GM21367 (cell line): ENCODE results near the gene CMTM1.

Experiments
- ATAC-seq: cut with Tn5 transposase; IDR thresholded peaks from one replicate; pipeline ENCODE4 v1.9.1; 2021; ENCODE audit not compliant: unreplicated experiment

CMTM1 gene, protein sequence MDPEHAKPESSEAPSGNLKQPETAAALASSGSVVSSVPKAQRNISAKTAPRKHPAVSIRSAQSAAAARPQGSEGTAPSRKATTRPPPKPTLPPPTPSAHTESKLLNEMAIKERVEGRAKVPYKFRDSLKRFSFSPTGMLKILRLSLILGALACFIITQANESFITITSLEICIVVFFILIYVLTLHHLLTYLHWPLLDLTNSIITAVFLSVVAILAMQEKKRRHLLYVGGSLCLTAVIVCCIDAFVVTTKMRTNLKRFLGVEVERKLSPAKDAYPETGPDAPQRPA

DNA sequence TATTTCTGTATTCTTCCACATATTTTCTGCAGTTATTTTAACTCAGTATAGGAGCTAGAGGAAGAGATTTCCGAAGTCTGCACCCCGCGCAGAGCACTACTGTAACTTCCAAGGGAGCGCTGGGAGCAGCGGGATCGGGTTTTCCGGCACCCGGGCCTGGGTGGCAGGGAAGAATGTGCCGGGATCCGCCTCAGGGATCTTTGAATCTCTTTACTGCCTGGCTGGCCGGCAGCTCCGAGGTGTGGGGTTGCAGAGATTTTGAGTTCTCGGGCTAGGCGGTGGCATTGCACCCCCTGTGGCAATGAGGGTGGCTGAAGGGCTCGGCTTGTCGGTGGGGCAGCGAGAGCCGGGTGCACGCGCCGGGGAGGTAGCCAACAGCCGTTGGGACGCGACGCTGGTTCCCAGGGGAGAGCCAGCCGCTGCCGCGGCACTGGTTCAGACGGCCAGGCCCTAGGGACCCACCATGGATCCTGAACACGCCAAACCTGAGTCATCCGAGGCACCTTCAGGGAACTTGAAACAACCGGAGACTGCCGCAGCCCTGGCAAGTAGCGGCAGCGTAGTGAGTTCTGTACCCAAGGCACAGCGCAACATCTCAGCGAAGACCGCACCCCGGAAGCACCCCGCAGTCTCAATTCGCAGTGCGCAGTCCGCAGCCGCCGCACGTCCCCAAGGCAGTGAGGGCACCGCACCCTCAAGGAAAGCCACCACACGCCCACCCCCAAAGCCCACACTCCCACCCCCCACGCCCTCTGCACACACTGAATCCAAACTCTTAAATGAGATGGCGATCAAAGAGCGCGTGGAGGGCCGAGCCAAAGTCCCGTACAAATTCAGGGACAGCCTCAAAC lies at the start of gene CMTM1:
CMTM1 (plus strand) TSS at position 389 of the 851 bp plus-strand sequence; CDS start at position 464, 75 bp downstream.
- no peak for ATAC-seq

DNA sequence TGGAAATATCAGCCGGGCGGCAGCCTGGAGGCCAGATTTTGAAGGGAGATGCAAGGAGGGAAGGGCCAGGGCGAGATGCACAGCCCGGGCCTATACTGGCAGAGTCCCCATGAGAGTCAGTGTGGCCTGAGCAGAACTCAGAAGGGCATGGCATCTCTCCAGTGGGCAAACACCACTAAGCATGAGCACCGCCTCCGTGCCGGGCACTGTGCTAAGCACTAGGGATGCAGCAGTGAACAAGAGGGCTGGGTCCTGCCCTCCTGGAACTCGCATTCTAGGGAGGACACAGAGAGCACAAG lies 49.8 kb upstream of the CMTM1 start:
- ATAC-seq: no peak

DNA sequence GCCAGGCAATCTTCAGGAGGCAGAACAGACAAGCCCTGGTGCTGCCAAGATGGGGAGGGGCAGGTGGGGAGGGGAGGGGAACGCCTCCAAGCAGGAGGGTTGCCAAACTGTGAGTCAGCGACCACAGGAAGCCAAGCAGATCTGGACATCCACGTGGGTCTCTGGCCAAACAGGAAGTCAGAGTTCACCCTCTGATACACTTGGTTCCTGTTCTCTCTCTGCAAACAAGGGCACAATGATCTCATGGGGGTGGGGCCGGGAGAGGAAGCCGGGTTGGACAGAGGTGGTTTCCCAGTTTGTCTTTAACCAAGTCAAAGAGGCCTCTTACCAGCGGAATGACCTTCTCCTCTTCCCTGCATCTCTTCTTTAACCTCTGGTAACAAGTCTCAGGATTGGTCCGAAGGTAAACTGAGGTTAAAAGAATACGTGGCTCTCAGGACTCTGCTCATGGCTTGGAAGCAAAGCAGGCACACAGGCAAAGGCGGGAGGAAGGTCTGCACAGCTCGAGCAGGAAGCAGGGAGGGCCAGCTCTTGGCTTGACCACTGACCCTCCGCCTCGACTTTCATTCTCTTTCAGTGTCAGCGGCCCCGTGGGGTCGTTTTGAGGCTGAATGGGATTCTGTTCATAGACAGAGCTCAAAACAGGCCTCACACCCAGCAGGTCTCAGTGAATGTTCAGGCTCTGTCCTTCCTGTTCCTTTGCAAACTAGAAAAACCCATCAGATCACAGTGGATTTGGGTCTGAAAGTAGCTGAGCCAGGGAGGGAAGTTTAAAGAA lies 49.2 kb upstream of the CMTM1 start:
- peak; percentile 93 for ATAC-seq

DNA sequence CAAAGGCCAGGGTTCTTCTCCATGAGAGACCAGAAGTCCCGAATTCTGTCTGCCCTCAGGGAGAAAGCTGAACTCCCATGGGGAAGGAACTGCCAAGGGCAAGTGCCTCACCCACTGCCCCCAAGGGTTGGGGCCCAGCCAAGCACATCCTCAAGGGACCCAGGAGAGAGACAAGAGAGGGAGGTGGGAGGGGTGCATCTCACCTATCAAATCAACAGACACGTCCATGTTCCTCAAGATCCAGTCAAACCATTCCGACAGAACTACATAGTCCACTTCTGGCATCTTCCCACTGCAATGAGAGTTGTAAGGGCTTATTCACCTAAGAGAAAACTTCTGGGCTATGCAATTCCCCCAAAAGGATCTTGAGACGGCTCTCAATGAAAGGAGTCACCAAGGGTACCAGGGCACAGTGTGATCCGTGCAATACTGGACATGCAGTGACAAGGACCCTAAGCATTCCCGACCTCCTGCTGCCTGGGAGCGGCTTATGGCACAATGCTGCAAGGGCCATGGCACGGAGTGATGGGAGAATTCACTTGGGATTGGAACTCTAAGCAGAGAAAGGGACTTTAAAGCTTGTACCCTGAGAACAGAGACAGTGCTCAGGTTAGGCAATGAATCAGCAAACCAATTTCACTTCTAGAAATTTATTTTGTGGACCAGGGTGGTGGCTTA lies 48.5 kb upstream of the CMTM1 start:
- ATAC-seq: no peak

DNA sequence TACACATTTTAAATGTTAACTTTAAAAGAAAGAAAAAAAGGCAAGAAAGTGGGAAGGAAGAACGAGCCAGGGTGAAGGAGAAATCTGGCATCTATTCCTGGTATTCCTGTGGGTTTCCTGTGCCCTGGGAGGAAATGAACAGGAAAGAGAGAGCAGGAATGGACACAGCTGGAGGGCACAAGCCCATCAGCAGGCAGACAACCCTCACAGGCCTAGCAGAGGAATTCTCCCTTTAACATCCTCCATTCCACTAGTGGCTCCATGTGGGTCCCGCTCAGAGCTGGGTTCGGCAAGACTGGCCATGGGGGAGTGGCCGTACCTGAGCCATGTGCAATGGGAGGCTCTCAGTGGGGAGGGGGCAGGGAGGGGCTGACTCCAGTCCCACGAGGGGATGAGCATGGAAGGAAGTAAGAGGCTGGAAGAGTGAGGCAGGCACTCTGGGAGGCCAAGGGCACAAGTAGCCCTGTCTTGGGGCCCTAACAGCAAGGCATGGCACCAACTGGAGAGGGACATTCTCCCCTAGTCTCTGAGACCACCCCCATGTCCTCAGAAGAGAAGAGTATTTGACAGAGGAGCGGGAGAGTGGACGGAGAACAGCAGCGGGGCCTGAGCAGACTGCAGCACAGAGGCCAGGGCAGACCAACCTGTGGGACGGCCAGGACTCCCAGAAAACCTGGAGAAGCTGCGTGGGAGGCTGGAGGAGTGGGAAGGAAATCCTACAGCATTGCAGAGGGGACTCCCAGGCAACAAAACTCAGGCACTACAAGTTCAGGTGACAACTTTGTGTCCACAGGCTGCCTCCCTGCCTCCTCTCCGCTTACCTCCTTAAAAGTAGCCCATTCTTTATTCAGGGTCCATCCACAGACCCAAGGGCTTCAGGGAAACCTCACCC lies 46.5 kb upstream of the CMTM1 start:
- ATAC-seq: no peak

DNA sequence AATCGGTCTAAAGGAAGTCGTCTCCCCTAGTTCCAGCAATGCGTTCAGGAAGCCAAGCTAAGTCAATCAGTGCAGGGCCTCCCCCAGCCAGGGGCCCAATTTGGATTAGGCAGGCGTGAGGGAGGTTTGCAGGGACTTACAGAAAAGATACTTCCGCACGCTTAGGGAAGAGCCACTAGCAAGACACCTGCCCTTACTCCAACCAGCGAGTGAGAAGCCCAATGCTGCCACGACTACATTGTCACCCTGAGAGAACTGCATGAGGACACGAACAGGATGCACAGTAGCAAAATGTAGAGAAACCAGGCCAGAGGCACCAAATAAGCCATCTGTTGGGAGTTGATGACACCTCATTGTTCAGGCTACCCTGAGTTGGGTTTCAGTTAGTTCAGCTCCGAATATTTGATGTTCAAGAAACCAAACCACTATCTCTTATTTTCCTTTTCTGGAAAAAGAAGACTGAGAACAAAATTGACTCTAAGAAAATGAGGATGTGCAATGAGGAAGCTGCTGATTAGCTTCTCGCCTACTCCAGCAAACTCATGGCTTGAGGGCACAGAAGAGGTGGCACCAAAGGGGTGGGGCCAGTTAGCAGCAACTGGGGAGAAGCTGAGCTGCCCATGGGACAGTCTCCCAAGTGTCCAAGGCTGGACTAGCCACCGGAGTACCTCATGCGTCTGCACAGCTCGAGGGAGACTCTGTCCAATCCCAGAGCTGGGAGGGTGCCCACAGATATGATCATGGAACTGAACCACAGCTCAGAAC lies 45.7 kb upstream of the CMTM1 start:
- ATAC-seq: no peak

DNA sequence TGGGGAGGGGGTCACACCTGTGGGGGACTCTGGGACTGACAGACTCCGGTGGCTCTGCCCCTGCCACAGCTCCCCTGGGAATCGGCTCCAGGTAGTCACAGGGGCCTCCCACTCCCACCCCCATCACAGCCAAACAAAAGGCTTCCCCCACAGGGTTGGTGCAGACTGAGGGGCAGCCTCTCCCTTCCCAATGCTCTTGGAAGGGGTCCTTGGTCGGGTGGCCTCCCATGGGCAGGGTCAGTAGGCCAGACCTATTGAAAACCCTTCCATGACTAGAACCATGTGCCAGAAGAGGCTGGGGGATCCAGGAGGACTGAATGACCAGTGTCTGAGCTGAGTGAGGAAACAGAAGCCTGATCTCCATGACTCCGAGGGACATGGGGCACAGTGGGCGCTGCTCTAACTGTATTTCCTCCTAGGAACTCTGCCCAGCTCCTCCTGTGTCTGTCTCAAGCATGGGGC lies 45.0 kb upstream of the CMTM1 start:
- no peak for ATAC-seq

DNA sequence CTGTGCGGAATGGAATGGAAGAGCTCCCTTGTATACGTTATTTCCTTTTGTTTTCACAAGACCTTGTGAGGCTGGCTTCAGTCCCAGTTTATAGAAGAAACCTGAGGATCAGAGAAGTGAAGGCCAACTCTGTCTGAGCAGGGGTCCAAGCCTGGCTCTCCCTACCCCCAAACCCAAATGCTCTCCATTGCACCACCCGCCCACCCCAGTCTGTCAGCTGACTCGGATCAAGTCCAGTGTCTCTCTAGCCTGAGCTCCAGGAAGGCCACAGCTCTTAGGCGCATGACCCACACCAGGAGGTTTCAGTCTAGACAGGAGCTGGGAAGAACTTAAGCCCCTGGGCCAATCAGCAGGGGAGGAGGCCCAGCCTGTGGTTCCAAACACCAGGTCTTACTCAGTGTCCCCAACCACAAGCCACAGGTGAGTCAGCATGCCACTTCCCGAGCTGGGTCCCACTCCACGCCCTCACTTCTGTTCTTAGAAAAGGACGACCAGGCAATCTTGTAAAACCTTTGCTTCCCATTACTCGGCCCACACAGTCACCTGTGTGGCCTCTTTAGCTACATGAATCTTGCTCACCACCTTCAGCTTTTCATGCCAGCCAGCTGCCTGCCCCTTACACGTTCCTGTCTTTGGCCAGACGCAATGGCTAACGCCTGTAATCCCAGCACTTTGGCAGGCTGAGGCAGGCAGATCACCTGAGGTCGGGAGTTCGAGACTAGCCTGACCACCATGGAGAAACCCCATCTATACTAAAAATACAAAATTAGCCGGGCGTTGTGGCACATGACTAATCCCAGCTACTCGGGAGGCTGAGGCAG lies 44.1 kb upstream of the CMTM1 start:
- ATAC-seq: peak; percentile 48

DNA sequence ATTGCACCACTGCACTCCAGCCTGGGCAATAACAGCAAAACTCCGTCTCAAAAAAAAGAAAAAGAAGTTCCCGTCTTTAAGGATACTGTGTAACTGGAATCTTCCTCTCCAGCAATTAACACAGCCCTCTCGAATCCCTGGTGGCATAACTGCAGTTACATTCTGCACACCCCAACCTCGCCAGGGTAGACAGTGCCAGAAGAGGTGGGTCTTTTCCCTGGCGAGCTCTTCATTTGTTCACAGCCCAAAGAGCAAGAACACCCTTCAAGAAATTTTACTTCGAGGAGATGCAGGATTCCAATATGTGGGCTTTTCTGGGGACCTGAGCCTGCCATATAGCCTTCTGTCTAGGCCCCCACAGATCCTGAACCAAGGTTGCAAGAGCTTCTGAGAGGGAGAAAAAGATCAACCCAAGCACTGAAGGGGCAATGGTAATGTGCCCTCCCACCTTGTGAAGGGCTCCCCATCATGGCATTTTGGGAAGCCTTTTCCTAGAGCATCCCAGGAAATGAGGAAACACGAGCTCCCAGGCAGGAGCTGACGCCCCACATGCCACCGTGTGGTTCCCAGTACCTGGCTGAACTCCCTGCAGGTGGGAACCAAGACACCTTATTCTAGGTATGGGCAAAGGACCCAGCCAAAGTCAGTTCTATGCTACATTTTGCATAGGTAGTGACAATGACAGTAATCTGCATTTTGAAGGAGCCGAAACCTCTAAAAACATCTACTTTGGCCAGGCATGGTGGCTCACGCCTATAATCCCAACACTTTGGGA lies 43.2 kb upstream of the CMTM1 start:
- no peak for ATAC-seq

DNA sequence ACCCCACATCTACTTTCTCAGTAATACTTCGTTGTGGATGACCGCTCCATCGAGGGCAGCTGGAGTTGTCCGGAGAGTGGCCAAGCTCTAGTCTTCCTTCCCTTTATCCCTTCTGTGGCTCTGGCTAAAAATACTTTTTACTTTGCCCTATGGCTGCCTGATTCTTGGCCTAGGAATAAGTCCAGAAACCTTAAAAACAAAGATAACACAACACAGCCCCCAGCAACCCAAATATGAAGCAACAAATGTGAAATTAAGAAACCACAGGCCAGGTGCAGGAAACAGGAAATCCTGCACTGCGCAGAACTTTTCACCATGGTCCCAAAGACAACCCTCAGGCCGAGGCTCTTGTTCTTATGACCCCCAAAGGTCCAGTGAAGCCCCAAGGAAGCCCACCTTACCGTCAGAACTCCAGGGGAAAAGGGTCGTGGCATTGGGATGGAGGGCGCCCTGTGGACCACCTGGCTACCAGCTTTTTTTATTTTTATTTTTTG lies 42.3 kb upstream of the CMTM1 start:
- ATAC-seq: no peak

DNA sequence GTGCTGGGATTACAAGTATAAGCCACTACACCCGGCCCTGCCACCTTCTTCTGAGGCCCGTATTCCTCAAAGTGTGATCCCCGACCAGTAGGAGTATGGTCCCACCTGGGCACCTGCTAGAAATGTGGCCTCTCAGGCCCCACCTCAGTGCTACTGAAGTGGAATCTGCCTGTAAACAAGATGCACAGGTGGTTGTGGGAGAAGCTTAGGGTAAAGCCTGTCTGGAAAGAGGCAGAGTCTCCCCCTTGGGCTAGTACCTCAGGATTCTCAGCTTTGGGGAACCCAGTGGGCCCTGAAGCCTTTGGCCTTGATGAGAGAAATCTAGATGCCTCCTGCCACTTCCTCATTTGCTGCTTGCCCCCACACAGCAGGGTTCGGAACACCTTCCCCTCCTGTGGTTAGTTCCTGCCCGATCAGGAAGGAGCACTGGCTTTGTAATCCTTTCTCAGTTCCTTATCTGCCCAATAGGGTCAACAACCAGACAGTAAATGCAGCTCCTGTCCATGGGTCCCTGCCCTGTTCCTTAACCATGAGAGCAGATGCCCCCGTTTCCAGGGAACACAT lies 41.6 kb upstream of the CMTM1 start:
- peak; percentile 57 for ATAC-seq

DNA sequence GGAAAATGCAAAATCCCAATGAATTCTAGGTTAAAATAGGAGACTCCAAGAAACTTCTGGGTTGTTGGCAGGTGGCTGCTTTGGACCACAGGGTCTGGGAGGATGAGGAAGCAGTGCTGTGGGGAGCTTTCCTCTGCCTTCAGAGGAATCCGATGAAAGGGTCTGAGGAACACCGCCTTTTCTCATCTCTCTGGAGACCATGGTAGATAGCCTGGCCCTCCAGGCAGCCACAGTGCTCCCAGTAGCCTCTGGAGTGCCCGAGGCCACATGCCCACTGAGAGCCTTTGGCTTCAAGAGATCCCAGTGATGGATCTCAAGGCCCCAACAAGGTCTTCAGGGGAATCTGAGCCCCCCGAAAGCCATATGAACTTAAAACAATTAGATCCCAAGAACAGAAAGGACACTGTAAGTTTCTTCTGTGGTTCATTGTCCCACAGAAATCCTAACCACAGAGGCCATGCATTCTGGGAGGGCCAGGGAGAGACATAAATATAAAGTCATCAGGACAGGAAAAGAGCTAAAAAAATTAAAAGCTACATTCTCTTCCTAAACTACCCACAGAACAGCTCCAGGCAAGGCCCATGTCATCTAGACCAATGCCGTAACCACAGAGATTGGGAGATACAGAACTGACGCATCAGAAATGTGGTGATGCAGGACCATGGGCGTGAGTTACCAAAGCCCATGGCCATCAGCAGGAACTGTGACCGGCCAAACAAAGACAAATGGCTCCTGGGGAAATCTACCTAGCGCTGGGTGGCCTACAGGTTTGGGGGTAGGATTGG lies 40.7 kb upstream of the CMTM1 start:
- ATAC-seq: no peak

DNA sequence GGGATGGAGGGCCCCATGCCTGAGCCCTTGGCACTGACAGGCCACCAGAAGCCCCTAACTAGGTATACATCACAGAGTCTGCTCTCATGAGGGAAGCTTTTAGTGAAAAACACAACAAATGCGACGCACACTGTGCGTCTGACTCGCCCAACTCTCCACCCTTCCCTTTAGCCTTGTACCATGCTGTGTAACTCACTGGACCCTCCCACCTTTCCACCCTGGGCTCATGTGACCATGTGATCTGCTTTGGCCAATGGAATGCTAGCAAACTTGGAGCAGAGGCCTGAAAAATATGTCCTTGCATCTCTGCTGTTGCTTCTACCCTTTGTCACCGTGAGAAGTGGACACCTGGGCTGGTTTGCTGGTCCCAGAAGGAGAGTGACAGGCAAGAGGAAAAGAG lies 37.9 kb upstream of the CMTM1 start:
- ATAC-seq: no peak

DNA sequence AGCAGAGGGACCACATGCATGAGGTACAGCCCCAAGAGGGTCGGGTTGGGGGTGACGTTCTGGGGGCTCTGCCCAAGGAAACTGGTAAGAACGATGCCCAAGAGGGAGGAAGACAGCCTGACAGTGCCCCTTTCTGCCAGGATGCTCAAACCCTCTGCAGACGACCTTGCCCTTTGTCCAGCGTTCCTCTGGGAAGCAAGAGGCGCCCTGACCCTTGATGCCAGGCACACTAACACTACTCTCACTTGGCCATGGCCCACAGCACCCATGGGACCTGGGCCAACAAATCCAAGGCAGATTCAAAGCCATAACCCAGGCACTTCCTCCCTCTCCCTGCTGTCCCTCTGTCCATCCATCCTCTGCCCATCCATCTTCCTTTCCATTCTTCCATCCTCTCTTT lies 36.8 kb upstream of the CMTM1 start:
- no peak for ATAC-seq

DNA sequence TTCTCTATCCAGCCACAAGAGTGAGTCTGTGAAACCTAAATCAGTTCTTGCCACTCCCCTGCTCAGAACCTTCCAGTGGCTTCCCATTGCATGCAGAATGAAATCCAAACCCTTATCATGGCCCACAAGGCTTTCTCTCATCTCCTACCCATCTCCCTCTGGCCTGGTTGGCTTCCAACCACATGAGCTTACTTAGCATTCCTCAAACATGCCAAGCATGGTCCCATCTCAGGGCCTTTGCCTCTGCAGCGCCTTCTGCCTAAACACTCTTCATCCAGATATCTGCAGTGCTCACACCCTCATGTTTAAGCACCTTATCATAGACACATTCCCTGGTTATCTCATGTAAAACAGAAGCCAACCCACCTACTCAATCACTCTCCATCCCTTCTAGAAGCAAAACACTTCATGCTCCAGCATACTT lies 31.9 kb upstream of the CMTM1 start:
- ATAC-seq: no peak

DNA sequence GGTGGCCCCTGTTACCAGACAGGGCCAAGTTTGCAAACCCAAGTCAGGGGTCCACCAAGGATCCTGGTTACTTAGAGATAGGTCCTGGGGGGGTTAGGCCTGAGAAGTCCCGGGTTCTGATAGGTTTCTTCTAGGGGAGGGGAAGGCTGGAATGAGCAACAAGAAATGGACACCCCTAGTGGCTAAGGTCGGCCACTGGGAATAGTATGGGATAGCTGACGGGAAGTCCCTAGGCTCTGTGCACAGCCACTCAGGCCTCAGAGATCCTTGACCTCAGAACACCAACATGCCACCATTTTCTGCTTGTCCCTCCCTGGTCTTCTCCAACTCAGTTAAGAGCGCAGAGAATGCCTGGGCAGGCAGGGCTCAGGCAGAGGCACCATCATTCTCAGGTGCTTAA lies 29.7 kb upstream of the CMTM1 start:
- no peak for ATAC-seq

DNA sequence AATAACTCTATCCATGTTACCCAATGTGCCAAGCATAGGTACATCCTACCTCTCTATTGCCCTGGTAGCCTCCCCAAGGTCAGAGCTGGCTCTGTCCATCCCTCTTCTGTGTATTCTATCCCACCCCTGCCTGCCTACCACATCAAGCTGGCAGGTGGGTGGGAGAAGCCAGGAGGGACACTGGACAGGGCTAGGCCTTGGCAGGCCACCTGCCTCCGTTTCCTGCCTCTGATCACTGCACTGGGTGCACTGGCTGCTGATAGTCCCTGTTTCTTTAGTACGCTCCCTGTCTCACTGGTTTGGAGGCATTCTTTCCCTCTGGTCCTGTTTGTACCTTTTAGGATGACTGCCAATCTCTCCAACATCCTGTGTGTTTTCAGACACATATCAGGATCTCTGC lies 29.0 kb upstream of the CMTM1 start:
- no peak for ATAC-seq
